Uterus (tissue), 2 donors: ENCODE results near the gene LGALS1.

ENCODE experiments used
- CTCF ChIP-seq, 4 experiments: fragments of 200-600 bp in 2 of 4; fragments of 450-650 bp in 2 of 4; sonication (generic) in 2 of 4; IDR thresholded peaks; one replicate each; pipeline ENCODE4 v1.5.1; 2016 to 2019; ENCODE audit warnings: antibody characterized with exemption in 4 of 4, mild to moderate bottlenecking in 2 of 4, moderate library complexity in 1 of 4
- POLR2A ChIP-seq, 2 donors: fragments of 450-650 bp; IDR thresholded peaks; one replicate each; pipeline ENCODE4 v1.6.1; 2016; ENCODE audit warnings: antibody characterized with exemption in 2 of 2, mild to moderate bottlenecking in 1 of 2, moderate library complexity in 1 of 2

DNA sequence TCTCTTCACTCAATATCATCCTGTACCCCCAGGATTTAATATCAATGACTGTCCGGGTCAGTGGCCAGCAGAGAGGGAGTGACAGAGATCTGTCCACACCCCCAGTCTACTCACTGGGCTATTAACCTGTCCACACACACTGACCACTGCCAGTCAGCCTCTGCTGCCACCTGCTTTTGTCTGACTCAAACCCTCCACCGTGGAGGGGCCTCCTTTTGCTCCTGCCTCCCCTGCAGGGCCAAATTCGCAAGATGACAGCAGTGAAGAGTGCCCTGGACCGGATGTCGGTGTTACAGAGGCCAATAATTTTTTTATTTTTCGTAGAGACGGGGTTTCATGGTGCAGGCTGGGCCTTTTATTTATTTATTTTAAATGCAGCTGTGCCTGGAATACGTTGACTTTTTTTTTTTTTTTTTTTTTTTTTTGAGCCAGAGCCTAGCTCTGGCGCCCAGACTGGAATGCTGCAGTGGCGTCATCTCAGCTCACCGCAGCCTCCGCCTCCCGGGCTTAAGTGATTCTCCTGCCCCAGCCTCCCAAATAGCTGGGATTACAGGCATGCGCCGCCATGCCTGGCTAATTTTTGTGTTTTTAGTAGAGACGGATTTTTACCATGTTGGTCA, 11.8 kb upstream of the LGALS1 start:
- TF ChIP-seq CTCF (IDR thresholded peaks at IDR 0.05): no peak
- no peak for TF ChIP-seq POLR2A (IDR thresholded peaks at IDR 0.05)
